ENCODE measurements around the gene SLC43A1.

SLC43A1 gene

GRCh38 chr11:57480409-57481137 lies 34.9 kb downstream of the SLC43A1 start:
- in situ Hi-C loops (cut with MboI; ENCODE audit: low sequenced_read_pairs): no loop called here

DNA sequence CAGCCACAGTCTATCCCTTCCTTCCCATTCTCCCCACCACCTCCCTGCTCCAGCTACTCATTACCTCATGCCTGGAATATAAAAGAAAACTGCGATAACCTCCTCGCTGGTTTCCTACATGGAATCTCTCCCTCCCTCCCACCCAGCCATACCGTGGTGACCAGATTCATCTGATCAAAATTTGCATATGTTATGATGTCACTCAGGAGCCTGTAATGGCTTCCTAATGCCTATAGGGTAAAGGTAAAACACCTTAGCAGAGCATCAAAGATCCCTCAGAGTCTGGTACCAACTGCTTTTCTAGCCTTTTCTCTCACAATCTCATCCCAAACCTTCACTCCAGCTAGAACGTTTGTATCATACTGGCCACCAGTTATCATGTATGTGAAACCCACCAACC lies 35.6 kb downstream of the SLC43A1 start:
- in situ Hi-C loops (cut with MboI; ENCODE audit: low sequenced_read_pairs): no loop called here

DNA sequence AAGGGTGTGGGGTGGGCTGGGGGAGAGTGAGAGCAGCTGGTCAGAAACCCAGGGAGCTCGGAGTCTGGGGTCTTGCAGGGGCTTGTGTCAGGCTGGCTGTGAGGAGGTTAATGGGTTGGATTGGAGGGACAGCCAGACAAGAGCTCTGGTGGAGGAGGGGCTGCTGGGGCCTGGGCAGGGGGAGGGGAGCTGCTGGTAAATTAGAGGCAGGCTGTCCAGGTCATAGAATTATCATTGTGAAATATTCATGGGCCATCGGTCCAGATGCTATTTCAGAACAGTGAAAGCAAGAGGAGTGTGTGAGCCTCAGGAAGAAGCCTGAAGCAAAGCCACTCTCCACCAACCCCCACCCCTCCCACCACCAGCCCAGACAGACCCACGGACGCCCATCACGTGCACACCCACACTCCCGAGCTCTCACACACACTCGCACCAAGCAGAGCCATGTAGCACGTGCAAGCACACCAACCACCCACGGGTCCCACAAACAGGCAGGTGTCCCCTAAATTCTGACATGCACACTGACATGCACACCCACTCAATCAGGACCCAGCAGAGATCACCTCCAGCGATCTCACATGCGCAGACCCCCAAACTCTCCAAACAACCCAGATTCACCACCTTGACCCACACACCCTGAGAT lies 36.4 kb downstream of the SLC43A1 start:
- in situ Hi-C loops (cut with MboI; ENCODE audit: low sequenced_read_pairs): no loop called here

- in situ Hi-C loops (cut with MboI; ENCODE audit: low sequenced_read_pairs): no loop called here
Measured at GRCh38 chr11:57477507-57478189, 37.9 kb downstream of the SLC43A1 start.

DNA sequence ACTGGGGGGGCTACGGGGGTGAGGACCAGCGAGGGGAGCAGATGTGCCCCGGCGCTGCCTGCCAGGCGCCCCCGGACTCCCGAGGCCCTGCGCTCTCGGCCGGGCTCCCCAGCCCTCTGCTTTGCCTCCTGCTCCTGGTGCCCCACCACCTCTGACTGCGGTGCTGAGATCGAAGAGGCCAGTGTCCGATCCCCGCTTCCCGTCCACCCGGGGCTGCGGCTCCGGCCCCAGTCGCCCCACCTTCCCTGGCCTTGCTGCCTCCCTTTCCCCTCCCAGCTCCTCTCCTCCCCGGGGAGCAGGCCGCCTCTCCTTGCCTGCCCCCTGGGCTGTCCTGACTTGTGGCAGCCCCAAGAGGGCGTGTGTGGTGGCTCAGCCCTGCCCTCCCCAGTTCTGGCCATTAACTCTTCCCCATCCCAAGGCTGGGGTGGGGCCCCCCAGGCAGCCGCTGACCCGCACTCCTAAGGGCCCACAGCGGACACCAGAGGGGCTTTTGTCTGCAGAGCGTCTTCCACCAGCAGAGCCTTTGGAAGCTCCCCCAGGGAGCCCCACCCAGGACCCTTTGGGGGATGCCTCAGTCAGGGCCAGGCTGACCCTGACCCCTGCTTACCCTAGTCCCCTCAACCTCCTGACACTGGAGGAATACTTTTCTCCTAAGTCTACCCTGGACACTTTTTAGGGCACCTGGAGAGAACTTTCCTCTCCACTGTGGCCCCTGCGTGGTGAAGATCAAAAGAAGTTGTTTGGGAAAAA lies 38.6 kb downstream of the SLC43A1 start:
- in situ Hi-C loops (cut with MboI; ENCODE audit: low sequenced_read_pairs): no loop called here

- in situ Hi-C loops (cut with MboI; ENCODE audit: low sequenced_read_pairs): no loop called here
Measured at GRCh38 chr11:57476047-57476756, 39.3 kb downstream of the SLC43A1 start.

- in situ Hi-C loops (cut with MboI; ENCODE audit: low sequenced_read_pairs): no loop called here
Measured at GRCh38 chr11:57475671-57476046, 39.8 kb downstream of the SLC43A1 start.

- in situ Hi-C loops (cut with MboI; ENCODE audit: low sequenced_read_pairs): no loop called here
Measured at GRCh38 chr11:57475191-57475590, 40.3 kb downstream of the SLC43A1 start.

GRCh38 chr11:57474803-57475115 lies 40.7 kb downstream of the SLC43A1 start:
- in situ Hi-C loops (cut with MboI; ENCODE audit: low sequenced_read_pairs): loop anchor here (25.0 kb wide), 1 partner anchor 313 kb away; no protein-coding TSS in a partner anchor

DNA sequence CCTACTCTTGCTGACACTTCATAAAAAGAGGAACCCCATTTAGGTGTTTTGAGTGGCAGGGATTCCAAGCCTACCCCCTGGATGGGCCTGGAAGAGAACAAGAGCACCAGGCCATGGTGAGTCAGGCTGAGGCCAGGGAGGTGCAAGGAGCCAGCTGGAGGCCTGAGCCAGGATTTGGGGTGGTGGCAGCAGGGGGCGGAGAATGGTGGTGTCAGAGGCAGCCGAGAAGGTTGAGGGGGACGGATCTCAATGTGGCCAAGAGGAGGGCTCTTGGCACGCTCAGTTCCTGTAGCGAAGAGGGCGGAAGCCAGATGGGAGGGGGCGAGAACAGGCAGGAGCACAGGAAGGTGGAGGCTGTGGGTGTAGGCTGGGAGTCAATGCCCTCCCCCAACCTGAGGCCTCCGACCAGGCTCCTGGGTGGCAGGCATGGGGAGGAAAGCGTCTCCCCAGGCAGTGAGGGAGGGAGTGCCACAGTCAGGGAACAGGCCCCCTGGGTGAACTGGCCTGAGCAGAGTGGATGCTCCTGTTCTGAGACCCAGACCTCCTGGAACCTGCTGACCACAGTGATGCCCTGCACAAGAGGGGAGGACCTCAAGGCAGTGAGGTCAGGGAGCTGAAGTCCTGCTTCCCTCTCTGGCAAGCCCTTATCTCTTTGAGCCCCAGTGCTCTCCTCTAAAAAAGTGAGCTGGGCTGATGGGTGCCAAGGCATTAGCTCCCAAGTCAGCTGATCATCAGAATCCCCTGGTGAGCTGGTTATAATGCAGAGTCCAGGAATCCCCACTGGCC lies 41.3 kb downstream of the SLC43A1 start:
- in situ Hi-C loops (cut with MboI; ENCODE audit: low sequenced_read_pairs): loop anchor here (25.0 kb wide), 1 partner anchor 313 kb away; no protein-coding TSS in a partner anchor

- in situ Hi-C loops (cut with MboI; ENCODE audit: low sequenced_read_pairs): loop anchor here (25.0 kb wide), 1 partner anchor 314 kb away; no protein-coding TSS in a partner anchor
Measured at GRCh38 chr11:57473285-57473841, 42.1 kb downstream of the SLC43A1 start.

DNA sequence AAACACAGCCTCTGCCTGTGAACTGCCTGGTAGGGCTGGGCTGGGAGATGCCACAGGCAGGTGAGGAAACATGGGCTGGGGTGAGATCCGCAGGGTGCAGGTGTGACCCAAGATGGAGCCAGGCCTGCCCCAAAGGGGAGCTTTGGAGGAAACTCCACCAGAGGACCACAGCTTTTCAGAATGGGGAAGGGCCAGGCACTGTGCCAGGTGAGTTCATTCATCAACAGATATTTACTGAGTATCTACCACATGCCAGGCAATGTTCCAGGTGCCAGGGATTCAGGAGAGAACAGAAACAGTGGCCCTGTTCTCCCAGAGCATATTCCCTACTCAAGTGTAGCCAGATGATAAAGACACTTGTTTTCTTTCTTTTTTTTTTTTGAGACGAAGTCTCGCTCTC lies 44.0 kb downstream of the SLC43A1 start:
- in situ Hi-C loops (cut with MboI; ENCODE audit: low sequenced_read_pairs): loop anchor here (25.0 kb wide), 1 partner anchor 316 kb away; no protein-coding TSS in a partner anchor

- in situ Hi-C loops (cut with MboI; ENCODE audit: low sequenced_read_pairs): loop anchor here (25.0 kb wide), 1 partner anchor 318 kb away; no protein-coding TSS in a partner anchor
Measured at GRCh38 chr11:57469268-57469667, 46.2 kb downstream of the SLC43A1 start.

DNA sequence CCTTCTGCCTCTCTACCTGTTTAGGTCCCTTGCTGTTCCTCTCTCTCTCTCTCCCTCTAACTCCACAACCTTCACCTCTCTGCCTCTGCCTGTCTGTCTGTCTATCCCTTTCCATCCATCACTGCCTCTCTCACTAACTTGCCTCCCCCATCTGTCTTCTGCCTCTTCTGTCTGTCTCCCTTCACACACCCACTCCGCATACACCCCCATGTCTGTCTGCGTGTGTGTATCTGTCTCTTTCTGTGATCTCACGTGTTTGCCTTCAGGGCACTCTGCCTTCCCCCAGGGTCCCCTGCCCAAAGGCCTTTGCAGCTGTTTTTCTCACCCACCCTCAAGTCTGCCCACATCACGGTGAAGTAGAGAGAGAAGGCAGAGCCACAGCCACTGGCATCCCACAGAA lies 47.2 kb downstream of the SLC43A1 start:
- in situ Hi-C loops (cut with MboI; ENCODE audit: low sequenced_read_pairs): loop anchor here (25.0 kb wide), 1 partner anchor 319 kb away; no protein-coding TSS in a partner anchor

GRCh38 chr11:57467508-57468157 lies 47.9 kb downstream of the SLC43A1 start:
- in situ Hi-C loops (cut with MboI; ENCODE audit: low sequenced_read_pairs): loop anchor here (25.0 kb wide), 1 partner anchor 320 kb away; no protein-coding TSS in a partner anchor

DNA sequence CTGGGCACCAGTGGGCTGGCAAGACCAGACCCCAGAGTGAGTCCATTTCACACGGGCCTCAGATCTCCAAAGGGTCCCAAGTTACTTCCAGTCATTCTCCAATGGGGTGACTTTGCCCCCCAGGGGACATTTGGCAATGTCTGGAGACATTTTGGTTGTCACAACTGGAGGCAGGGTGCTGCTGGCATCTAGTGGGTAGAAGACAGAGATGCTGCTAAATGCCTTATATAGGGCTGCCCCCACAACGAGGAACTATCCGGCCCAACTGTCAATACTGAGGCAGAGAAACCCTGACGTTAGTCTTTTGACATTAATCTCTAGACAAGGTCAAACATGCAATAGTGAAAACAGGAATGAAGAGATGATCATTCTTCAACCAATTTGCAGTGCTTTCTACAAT lies 48.8 kb downstream of the SLC43A1 start:
- in situ Hi-C loops (cut with MboI; ENCODE audit: low sequenced_read_pairs): loop anchor here (25.0 kb wide), 1 partner anchor 321 kb away; no protein-coding TSS in a partner anchor

DNA sequence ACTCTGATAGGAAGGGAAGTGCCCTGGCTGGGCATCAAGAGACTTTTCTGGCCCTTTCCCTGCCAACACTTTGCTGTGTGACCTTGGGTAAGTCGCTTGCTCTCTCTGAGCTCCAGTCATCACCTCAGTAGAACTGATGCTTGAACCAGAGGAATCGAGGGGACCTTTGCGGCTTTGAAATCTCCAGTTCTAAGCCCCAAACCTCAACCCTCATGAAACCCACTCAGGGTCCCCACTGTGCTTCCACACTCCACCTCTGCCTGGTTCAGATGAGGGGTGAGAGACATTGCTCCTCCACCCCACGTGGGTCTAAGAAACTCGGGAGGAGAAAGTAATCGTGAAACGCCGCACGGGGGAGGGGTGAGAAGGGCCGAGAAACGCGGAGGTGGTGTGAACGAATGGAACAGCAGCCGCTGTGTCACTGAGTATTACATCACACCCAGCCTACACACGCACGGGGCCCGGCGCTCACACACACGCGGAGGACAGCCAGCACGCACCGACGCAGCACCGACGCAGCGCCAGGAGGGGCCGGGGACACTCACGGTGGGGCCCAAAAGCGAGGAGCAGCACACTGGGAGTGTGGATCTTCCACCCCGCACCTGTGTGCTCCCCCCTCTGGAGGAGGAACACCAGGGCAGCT lies 50.8 kb downstream of the SLC43A1 start:
- in situ Hi-C loops (cut with MboI; ENCODE audit: low sequenced_read_pairs): loop anchor here (25.0 kb wide), 1 partner anchor 323 kb away; no protein-coding TSS in a partner anchor
